Measurements from ENCODE around the gene KLK3.

KLK3 gene

DNA sequence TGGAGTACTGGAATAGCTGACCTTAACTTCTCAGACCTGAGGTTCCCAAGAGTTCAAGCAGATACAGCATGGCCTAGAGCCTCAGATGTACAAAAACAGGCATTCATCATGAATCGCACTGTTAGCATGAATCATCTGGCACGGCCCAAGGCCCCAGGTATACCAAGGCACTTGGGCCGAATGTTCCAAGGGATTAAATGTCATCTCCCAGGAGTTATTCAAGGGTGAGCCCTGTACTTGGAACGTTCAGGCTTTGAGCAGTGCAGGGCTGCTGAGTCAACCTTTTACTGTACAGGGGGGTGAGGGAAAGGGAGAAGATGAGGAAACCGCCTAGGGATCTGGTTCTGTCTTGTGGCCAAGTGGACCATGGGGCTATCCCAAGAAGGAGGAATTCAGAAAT is 6.3 kb downstream of the KLK3 start:
- no peak overlapping the region for H3K4me3 ChIP-seq (ENCODE audit: low read depth, low read length)
- TF ChIP-seq, protein P1, sequence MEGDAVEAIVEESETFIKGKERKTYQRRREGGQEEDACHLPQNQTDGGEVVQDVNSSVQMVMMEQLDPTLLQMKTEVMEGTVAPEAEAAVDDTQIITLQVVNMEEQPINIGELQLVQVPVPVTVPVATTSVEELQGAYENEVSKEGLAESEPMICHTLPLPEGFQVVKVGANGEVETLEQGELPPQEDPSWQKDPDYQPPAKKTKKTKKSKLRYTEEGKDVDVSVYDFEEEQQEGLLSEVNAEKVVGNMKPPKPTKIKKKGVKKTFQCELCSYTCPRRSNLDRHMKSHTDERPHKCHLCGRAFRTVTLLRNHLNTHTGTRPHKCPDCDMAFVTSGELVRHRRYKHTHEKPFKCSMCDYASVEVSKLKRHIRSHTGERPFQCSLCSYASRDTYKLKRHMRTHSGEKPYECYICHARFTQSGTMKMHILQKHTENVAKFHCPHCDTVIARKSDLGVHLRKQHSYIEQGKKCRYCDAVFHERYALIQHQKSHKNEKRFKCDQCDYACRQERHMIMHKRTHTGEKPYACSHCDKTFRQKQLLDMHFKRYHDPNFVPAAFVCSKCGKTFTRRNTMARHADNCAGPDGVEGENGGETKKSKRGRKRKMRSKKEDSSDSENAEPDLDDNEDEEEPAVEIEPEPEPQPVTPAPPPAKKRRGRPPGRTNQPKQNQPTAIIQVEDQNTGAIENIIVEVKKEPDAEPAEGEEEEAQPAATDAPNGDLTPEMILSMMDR (IDR thresholded peaks at IDR 0.05; ENCODE audit: low read depth, low read length, missing control alignments) = no peak
- DNase-seq (ENCODE audit: low read depth) = no peak

- TF ChIP-seq, protein P1 (IDR thresholded peaks at IDR 0.05; ENCODE audit: low read depth, low read length, missing control alignments) = no peak
- H3K4me3 ChIP-seq (ENCODE audit: low read depth, low read length) = no peak overlapping the region
- DNase-seq (ENCODE audit: low read depth) = no peak
Observed at GRCh38 chr19:50861496-50862286, 7.0 kb downstream of the KLK3 start.

DNA sequence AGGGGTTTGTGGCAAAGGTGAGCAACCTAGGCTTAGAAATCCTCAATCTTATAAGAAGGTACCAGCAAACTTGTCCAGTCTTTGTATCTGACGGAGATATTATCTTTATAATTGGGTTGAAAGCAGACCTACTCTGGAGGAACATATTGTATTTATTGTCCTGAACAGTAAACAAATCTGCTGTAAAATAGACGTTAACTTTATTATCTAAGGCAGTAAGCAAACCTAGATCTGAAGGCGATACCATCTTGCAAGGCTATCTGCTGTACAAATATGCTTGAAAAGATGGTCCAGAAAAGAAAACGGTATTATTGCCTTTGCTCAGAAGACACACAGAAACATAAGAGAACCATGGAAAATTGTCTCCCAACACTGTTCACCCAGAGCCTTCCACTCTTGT is 14.8 kb downstream of the KLK3 start:
- TF ChIP-seq, protein P1 (IDR thresholded peaks at IDR 0.05; ENCODE audit: low read depth, low read length, missing control alignments) = no peak
- DNase-seq (ENCODE audit: low read depth) = no peak
- no peak overlapping the region for H3K4me3 ChIP-seq (ENCODE audit: low read depth, low read length)

DNA sequence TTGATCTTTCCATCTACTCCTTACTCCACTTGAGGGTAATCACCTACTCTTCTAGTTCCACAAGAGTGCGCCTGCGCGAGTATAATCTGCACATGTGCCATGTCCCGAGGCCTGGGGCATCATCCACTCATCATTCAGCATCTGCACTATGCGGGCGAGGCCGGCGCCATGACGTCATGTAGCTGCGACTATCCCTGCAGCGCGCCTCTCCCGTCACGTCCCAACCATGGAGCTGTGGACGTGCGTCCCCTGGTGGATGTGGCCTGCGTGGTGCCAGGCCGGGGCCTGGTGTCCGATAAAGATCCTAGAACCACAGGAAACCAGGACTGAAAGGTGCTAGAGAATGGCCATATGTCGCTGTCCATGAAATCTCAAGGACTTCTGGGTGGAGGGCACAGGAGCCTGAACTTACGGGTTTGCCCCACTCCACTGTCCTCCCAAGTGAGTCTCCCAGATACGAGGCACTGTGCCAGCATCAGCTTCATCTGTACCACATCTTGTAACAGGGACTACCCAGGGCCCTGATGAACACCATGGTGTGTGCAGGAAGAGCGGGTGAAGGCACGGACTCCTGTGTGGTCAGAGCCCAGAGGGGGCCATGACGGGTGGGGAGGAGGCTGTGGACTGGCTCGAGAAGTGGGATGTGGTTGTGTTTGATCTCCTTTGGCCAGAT is 15.8 kb downstream of the KLK3 start:
- no peak for DNase-seq (ENCODE audit: low read depth)
- TF ChIP-seq, protein P1 (IDR thresholded peaks at IDR 0.05; ENCODE audit: low read depth, low read length, missing control alignments) = no peak
- no peak overlapping the region for H3K4me3 ChIP-seq (ENCODE audit: low read depth, low read length)

- TF ChIP-seq, protein P1 (IDR thresholded peaks at IDR 0.05; ENCODE audit: low read depth, low read length, missing control alignments) = no peak
- no peak within 1 kb of the TSS for H3K4me3 ChIP-seq (ENCODE audit: low read depth, low read length)
- DNase-seq (ENCODE audit: low read depth) = no peak
Observed at GRCh38 chr19:50873056-50873455, 18.3 kb downstream of the KLK3 start, which contains the start of gene KLK2. TSS of gene KLK2 (plus strand) at chr19:50873439. CDS start at chr19:50873474, 35 bp downstream.

- TF ChIP-seq, protein P1 (IDR thresholded peaks at IDR 0.05; ENCODE audit: low read depth, low read length, missing control alignments) = no peak
- no peak for DNase-seq (ENCODE audit: low read depth)
- H3K4me3 ChIP-seq (ENCODE audit: low read depth, low read length) = no peak overlapping the region
Observed at GRCh38 chr19:50874211-50874610, 19.5 kb downstream of the KLK3 start.
